GM21723 (cell line): ENCODE results near the gene SENP3.
"Not testable (repeated sequence)": the region's sequence is repeated elsewhere in the genome, so short reads cannot be mapped to it uniquely, and the experiment has no call there.

Experiments used
- ATAC-seq: cut with Tn5 transposase; IDR thresholded peaks from one replicate; pipeline ENCODE4 v1.9.1; 2021; ENCODE audit warnings: mild to moderate bottlenecking, moderate library complexity; ENCODE audit not compliant: unreplicated experiment

The SENP3 gene

GRCh38 chr17:7591596-7591995, 29.9 kb downstream of the SENP3 start:
- ATAC-seq = no peak

GRCh38 chr17:7592422-7593021, 30.8 kb downstream of the SENP3 start:
- ATAC-seq = no peak

GRCh38 chr17:7593296-7593695, 31.6 kb downstream of the SENP3 start:
- ATAC-seq = no peak

- not testable (repeated sequence) for ATAC-seq
These were observed 35.8 kb downstream of the SENP3 start for GRCh38 chr17:7597561-7597960.

GRCh38 chr17:7606280-7606679, 44.6 kb downstream of the SENP3 start:
- ATAC-seq = no peak

- no peak for ATAC-seq
These were observed 48.9 kb downstream of the SENP3 start for GRCh38 chr17:7610641-7611040.

- no peak for ATAC-seq
These were observed 50.0 kb downstream of the SENP3 start for GRCh38 chr17:7611635-7612293.

GRCh38 chr17:7612294-7612640, 50.5 kb downstream of the SENP3 start:
- no peak for ATAC-seq

GRCh38 chr17:7613769-7614424, 52.2 kb downstream of the SENP3 start:
- no peak for ATAC-seq

GRCh38 chr17:7614425-7615264, 52.9 kb downstream of the SENP3 start, which contains the start of gene FXR2:
FXR2 (minus strand) TSS chr17:7614897; CDS start chr17:7614532, 365 bp downstream.
- peak; percentile 81 for ATAC-seq

- no peak for ATAC-seq
These were observed 53.6 kb downstream of the SENP3 start for GRCh38 chr17:7615265-7615747.

- ATAC-seq = no peak
These were observed 56.9 kb downstream of the SENP3 start for GRCh38 chr17:7618608-7619007.

- ATAC-seq = no peak
These were observed 59.1 kb downstream of the SENP3 start for GRCh38 chr17:7620835-7621234.
